Stomach (tissue), 4 donors: ENCODE measurements around the gene LRRC7.

Experiments used
- CTCF ChIP-seq, 7 experiments: fragments of 450-650 bp in 4 of 7; fragments of 200-600 bp in 3 of 7; sonication (generic) in 3 of 7; IDR thresholded peaks; one replicate each; pipeline ENCODE4 v1.5.1; 2016 to 2019; ENCODE audit warnings: antibody characterized with exemption in 7 of 7, control low read depth in 2 of 7, mild to moderate bottlenecking in 1 of 7
- EP300 ChIP-seq: sonication (generic); formaldehyde crosslinking; IDR thresholded peaks from one replicate; pipeline ENCODE4 v1.6.1; 2017; ENCODE audit warnings: antibody characterized with exemption
- POLR2A ChIP-seq, 4 donors: fragments of 450-650 bp; IDR thresholded peaks; one replicate each; pipeline ENCODE4 v1.6.1; 2016; ENCODE audit warnings: antibody characterized with exemption in 4 of 4, control low read depth in 2 of 4, mild to moderate bottlenecking in 1 of 4, moderate library complexity in 1 of 4
- POLR2AphosphoS5 ChIP-seq, 3 donors: sonication (generic); formaldehyde crosslinking; IDR thresholded peaks; one replicate each; pipeline ENCODE4 v1.6.1; 2016; ENCODE audit warnings: antibody characterized with exemption in 3 of 3

GRCh38 chr1:69842326-69842725, 274.6 kb downstream of the LRRC7 start:
- TF ChIP-seq CTCF (IDR thresholded peaks at IDR 0.05), result no peak
- no peak for TF ChIP-seq POLR2A (IDR thresholded peaks at IDR 0.05)
- TF ChIP-seq EP300, result no peak
- TF ChIP-seq POLR2AphosphoS5 (IDR thresholded peaks at IDR 0.05), result no peak
